Peyer's patch (tissue), 4 donors: ENCODE data around the gene PLA2G4B. TPM values are rescaled to one million over a fixed set of nuclear protein-coding genes. Genes with fewer than 3 reads are reported as not detected.

Experiments
- DNase-seq, 3 donors: peaks; one replicate each; pipeline ENCODE4 v3.0.0-alpha.2; 2017 to 2019
- H3K27ac ChIP-seq, 4 donors: fragments of 200-600 bp; sonication (generic); one replicate each; pipeline ENCODE4 v1.5.1; 2016 to 2019
- H3K27me3 ChIP-seq, 2 donors: fragments of 200-600 bp; sonication (generic); one replicate each; pipeline ENCODE4 v1.5.1; 2019
- H3K36me3 ChIP-seq, 3 donors: fragments of 200-600 bp; sonication (generic); one replicate each; pipeline ENCODE4 v1.5.1; 2016 to 2019
- H3K4me1 ChIP-seq, 4 donors: fragments of 200-600 bp; sonication (generic); one replicate each; pipeline ENCODE4 v1.5.1; 2016 to 2019
- H3K4me3 ChIP-seq, 4 donors: fragments of 200-600 bp; sonication (generic); 1 replicate in 3 of 4; 2 replicates in 1 of 4; pipeline ENCODE4 v1.5.1; 2016 to 2019; ENCODE audit warnings: mild to moderate bottlenecking in 1 of 4
- H3K9me3 ChIP-seq, 4 donors: fragments of 200-600 bp; sonication (generic); one replicate each; pipeline ENCODE4 v1.5.1; 2016 to 2019; ENCODE audit warnings: mild to moderate bottlenecking in 1 of 4
- POLR2A ChIP-seq, 2 donors: fragments of 450-650 bp; IDR thresholded peaks; one replicate each; pipeline ENCODE4 v1.5.1; 2017; ENCODE audit warnings: antibody characterized with exemption in 2 of 2, mild to moderate bottlenecking in 2 of 2, moderate library complexity in 2 of 2
- total RNA-seq, 4 donors: library from RNA; depleted of rRNA; stranded (reverse); fragments of >200 nt; gene quantifications; one replicate each; pipeline ENCODE4 v1.1.0, GENCODE V29; 2016
- TF ChIP-seq, protein P1 (sequence below), 6 experiments: fragments of 450-650 bp in 4 of 6; fragments of 200-600 bp in 2 of 6; sonication (generic) in 1 of 6; IDR thresholded peaks; one replicate each; pipeline ENCODE4 v1.5.1; 2017 to 2019; ENCODE audit warnings: antibody characterized with exemption in 6 of 6, mild to moderate bottlenecking in 3 of 6, moderate library complexity in 1 of 6

PLA2G4B gene
- total RNA-seq, 4 donors from 2014 or later = 7.2 to 15.3 (median 13.3) TPM

DNA sequence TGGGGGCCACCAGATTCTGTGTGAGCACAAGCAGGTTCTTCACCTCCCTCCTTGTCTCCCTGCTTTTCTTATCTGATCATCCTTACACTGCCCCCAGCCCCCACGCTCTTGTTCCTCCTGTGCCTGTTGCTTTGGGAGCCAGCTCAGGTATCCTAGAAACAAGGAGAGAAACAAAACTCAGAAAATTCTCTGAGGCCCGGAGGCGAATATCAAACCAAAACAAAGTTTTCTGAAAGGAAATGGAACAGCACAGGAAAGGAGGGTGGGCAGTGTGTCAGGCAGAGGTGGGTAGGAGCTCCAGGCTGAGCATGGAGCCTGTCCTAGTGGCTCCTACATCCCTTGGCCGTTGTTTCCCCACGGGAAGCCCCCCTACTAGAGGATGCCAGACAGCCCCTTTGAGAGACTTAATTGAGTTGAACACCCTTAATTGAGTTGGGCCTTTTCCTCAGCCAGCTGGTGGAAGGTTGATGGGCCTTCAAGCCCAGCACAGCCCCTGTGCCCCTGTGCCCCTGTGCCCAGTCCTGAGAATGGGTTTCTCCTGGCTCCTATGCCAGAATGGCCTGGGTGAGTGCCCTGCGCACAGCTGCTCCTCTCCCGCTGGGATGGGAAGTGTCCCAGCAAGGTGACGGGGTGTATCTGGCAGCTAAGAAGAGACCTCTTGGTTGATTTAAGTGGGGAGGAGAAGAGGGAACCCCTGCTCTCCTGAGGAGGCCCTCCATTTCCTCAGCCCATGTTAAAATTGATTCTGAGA lies 33.6 kb upstream of the PLA2G4B start:
- TF ChIP-seq POLR2A (IDR thresholded peaks at IDR 0.05) = no peak
- TF ChIP-seq, protein P1, sequence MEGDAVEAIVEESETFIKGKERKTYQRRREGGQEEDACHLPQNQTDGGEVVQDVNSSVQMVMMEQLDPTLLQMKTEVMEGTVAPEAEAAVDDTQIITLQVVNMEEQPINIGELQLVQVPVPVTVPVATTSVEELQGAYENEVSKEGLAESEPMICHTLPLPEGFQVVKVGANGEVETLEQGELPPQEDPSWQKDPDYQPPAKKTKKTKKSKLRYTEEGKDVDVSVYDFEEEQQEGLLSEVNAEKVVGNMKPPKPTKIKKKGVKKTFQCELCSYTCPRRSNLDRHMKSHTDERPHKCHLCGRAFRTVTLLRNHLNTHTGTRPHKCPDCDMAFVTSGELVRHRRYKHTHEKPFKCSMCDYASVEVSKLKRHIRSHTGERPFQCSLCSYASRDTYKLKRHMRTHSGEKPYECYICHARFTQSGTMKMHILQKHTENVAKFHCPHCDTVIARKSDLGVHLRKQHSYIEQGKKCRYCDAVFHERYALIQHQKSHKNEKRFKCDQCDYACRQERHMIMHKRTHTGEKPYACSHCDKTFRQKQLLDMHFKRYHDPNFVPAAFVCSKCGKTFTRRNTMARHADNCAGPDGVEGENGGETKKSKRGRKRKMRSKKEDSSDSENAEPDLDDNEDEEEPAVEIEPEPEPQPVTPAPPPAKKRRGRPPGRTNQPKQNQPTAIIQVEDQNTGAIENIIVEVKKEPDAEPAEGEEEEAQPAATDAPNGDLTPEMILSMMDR (IDR thresholded peaks at IDR 0.05) = no peak
- Histone ChIP-seq H3K27me3 (no peaks in the 10 kb centered on the region), H3K27ac (peak overlapping the region in 1 of 4 donors; percentile 62), H3K4me3 (no peak overlapping the region), H3K9me3 (no peaks in the 10 kb centered on the region), H3K4me1 (peaks cover 0 to 8% (median 0%) of the 10 kb centered on the region in 4 donors), H3K36me3 (peaks cover 0 to 12% (median 0%) of the 10 kb centered on the region in 3 donors)
- DNase-seq = no peak

- peak overlapping the region in 1 of 4 donors; percentile 62 for H3K27ac ChIP-seq
- no peak for DNase-seq
- TF ChIP-seq, protein P1 (IDR thresholded peaks at IDR 0.05) = no peak
- H3K27me3 ChIP-seq = no peaks in the 10 kb centered on the region
- H3K9me3 ChIP-seq = no peaks in the 10 kb centered on the region
- H3K4me1 ChIP-seq = peaks cover 0 to 8% (median 0%) of the 10 kb centered on the region in 4 donors
- no peak overlapping the region for H3K4me3 ChIP-seq
- H3K36me3 ChIP-seq = peaks cover 0 to 7% (median 0%) of the 10 kb centered on the region in 3 donors
These were observed 32.9 kb upstream of the PLA2G4B start for GRCh38 chr15:41805711-41806110.

DNA sequence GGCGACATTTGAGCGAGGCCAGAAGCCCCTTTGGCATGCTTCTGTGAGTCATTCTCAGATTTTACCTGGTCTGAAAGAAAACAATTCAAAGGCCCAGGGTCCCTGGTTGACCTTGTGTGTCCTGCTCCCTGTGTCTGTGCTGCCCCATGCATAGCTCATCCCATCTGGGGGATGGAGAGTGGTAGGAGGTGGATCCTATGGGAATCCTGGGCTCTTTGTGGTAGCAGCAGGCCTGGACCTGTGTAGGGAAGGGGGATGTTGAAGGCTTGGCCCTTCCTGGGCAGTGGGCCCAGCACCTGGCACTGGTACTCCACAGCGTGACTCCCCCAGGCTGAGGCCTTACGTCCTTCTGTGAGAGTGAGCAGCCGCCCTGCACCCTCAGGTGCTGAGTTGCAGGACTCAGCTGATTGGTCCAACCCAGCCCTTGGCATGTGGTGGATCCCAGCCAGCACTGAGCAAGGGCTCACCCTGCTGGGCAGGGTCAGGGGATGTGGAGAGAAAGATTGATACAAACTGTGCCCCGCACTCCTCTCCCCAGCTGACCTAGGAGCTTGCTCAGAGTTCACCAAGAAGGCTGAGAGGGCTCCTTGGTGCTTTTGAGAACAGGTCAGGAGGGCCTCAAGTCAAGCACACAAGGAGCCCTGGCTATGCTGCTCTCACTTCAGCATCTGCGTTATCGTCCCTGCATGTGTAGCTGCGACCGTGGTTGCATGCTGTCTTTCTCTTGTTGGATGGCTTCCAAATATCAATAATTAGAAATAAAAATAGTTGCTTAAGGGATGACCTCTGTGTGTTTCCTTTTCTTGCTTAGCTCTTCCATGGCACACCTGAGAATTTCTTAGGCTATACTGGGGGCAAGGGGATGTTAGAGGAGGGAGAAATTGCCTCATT lies 32.1 kb upstream of the PLA2G4B start:
- Histone ChIP-seq H3K4me1 (peaks cover 0 to 8% (median 0%) of the 10 kb centered on the region in 4 donors), H3K4me3 (no peak overlapping the region), H3K27ac (peak overlapping the region in 1 of 4 donors; percentile 62), H3K27me3 (no peaks in the 10 kb centered on the region), H3K9me3 (no peaks in the 10 kb centered on the region), H3K36me3 (peaks cover 0 to 7% (median 0%) of the 10 kb centered on the region in 3 donors)
- DNase-seq = no peak
- TF ChIP-seq, protein P1 (IDR thresholded peaks at IDR 0.05) = peak in 3 of 6 experiments; percentile 26 to 32 (median 29)
- TF ChIP-seq POLR2A (IDR thresholded peaks at IDR 0.05) = no peak

- Histone ChIP-seq H3K27ac (no peak overlapping the region), H3K9me3 (no peaks in the 10 kb centered on the region), H3K27me3 (no peaks in the 10 kb centered on the region), H3K4me3 (no peak overlapping the region), H3K36me3 (peaks cover 0 to 16% (median 0%) of the 10 kb centered on the region in 3 donors), H3K4me1 (peaks cover 0 to 7% (median 0%) of the 10 kb centered on the region in 4 donors)
- no peak for DNase-seq
- TF ChIP-seq POLR2A (IDR thresholded peaks at IDR 0.05) = no peak
- TF ChIP-seq, protein P1 (IDR thresholded peaks at IDR 0.05) = no peak
These were observed 29.5 kb upstream of the PLA2G4B start for GRCh38 chr15:41809121-41809520.

- no peak for DNase-seq
These were observed 29.0 kb upstream of the PLA2G4B start for GRCh38 chr15:41809526-41810220.

More at GRCh38 chr15:41809526-41810220, 29.0 kb upstream of the PLA2G4B start:
- peaks cover 0 to 1% (median 0%) of the 10 kb centered on the region in 4 donors for H3K4me1 ChIP-seq
- no peak overlapping the region for H3K4me3 ChIP-seq
- no peak for TF ChIP-seq POLR2A (IDR thresholded peaks at IDR 0.05)
- TF ChIP-seq, protein P1 (IDR thresholded peaks at IDR 0.05) = no peak
- H3K36me3 ChIP-seq = peaks cover 0 to 16% (median 0%) of the 10 kb centered on the region in 3 donors
- no peaks in the 10 kb centered on the region for H3K9me3 ChIP-seq
- H3K27ac ChIP-seq = no peak overlapping the region
- H3K27me3 ChIP-seq = no peaks in the 10 kb centered on the region
